ENCODE data around the gene PCDH15. TPM values are rescaled to one million over a fixed set of nuclear protein-coding genes. Genes with fewer than 3 reads are reported as not detected.

Gene PCDH15
- total RNA-seq, 4 donors from 2014 or later: not detected

- Histone ChIP-seq H3K4me3 (no peak overlapping the region), H3K36me3 (no peaks in the 10 kb centered on the region), H3K27ac (no peak overlapping the region), H3K9me3 (no peaks in the 10 kb centered on the region), H3K27me3 (no peaks in the 10 kb centered on the region), H3K4me1 (no peaks in the 10 kb centered on the region)
- DNase-seq (ENCODE audit: low spot score in 2 of 2): no peak
- 63 to 77% methylated on average over 1 of the region's 1 CpG for WGBS, 2 donors
- no peak for TF ChIP-seq CTCF (IDR thresholded peaks at IDR 0.05)
These were observed 26.0 kb upstream of the PCDH15 start for GRCh38 chr10:54826994-54827560.

- no peak for DNase-seq (ENCODE audit: low spot score in 2 of 2)
- Histone ChIP-seq H3K27ac (no peak overlapping the region), H3K4me1 (no peaks in the 10 kb centered on the region), H3K4me3 (no peak overlapping the region), H3K36me3 (no peaks in the 10 kb centered on the region), H3K9me3 (no peaks in the 10 kb centered on the region), H3K27me3 (no peaks in the 10 kb centered on the region)
- TF ChIP-seq EP300 (IDR thresholded peaks at IDR 0.05) (no peak), CTCF (IDR thresholded peaks at IDR 0.05) (no peak), POLR2A (IDR thresholded peaks at IDR 0.05) (no peak)
- WGBS, 2 donors: 92 to 96% methylated on average over 2 of the region's 2 CpGs
These were observed 14.6 kb upstream of the PCDH15 start for GRCh38 chr10:54815583-54815982.

- WGBS, 2 donors: 77 to 87% methylated on average over 1 of the region's 1 CpG
- no peaks in the 10 kb centered on the region for H3K27me3 ChIP-seq
- H3K27ac ChIP-seq: no peak overlapping the region
- DNase-seq (ENCODE audit: low spot score in 2 of 2): no peak
- H3K4me3 ChIP-seq: no peak overlapping the region
- no peaks in the 10 kb centered on the region for H3K36me3 ChIP-seq
- no peaks in the 10 kb centered on the region for H3K9me3 ChIP-seq
- TF ChIP-seq POLR2A (IDR thresholded peaks at IDR 0.05): no peak
- TF ChIP-seq EP300 (IDR thresholded peaks at IDR 0.05): no peak
- no peak for TF ChIP-seq CTCF (IDR thresholded peaks at IDR 0.05)
- H3K4me1 ChIP-seq: no peaks in the 10 kb centered on the region
These were observed 7.3 kb upstream of the PCDH15 start for GRCh38 chr10:54808186-54808935.

GRCh38 chr10:54799506-54799905 is 1.5 kb downstream of the PCDH15 start:
- TF ChIP-seq POLR2A (IDR thresholded peaks at IDR 0.05): no peak
- no peak for TF ChIP-seq EP300 (IDR thresholded peaks at IDR 0.05)
- TF ChIP-seq CTCF (IDR thresholded peaks at IDR 0.05): no peak
- H3K27ac ChIP-seq: no peak overlapping the region
- no peaks in the 10 kb centered on the region for H3K27me3 ChIP-seq

GRCh38 chr10:54797636-54798321 is 3.3 kb downstream of the PCDH15 start:
- WGBS, 2 donors: 60 to 66% methylated on average over 9 of the region's 9 CpGs
- H3K4me3 ChIP-seq: no peak overlapping the region
- DNase-seq (ENCODE audit: low spot score in 2 of 2): no peak
- no peaks in the 10 kb centered on the region for H3K36me3 ChIP-seq
- TF ChIP-seq POLR2A (IDR thresholded peaks at IDR 0.05): no peak
- TF ChIP-seq EP300 (IDR thresholded peaks at IDR 0.05): no peak
- no peak overlapping the region for H3K27ac ChIP-seq
- H3K27me3 ChIP-seq: no peaks in the 10 kb centered on the region
- H3K4me1 ChIP-seq: peaks cover 0 to 4% (median 0%) of the 10 kb centered on the region in 4 donors
- H3K9me3 ChIP-seq: no peaks in the 10 kb centered on the region

More at GRCh38 chr10:54799506-54799905, 1.5 kb downstream of the PCDH15 start:
- DNase-seq (ENCODE audit: low spot score in 2 of 2): no peak
- Histone ChIP-seq H3K9me3 (no peaks in the 10 kb centered on the region), H3K36me3 (no peaks in the 10 kb centered on the region), H3K4me1 (peaks cover 0 to 4% (median 0%) of the 10 kb centered on the region in 4 donors), H3K4me3 (no peak overlapping the region)
- WGBS, 2 donors: 57 to 68% methylated on average over 1 of the region's 1 CpG
